DND-41 (cell line): ENCODE data around the gene ZNF468.

Experiments
- ATAC-seq: fragments of 200-7000 bp; cut with Tn5 transposase; 3 replicates; pipeline ENCODE4 v1.9.1; 2021; ENCODE audit warnings: low read depth; ENCODE audit not compliant: insufficient read depth
- DNase-seq: peaks from one replicate; pipeline ENCODE4 v3.0.0-alpha.2; 2020
- H2AFZ ChIP-seq: 2 replicates; pipeline ENCODE4 v1.6.0; 2012; ENCODE audit warnings: low read depth, low read length
- H3K27ac ChIP-seq: 2 replicates; pipeline ENCODE4 v1.5.1; 2012; ENCODE audit warnings: low read length, inconsistent platforms
- H3K27me3 ChIP-seq: fragments of 200-600 bp; sonication (generic); 2 replicates; pipeline ENCODE4 v1.6.0; 2012; ENCODE audit warnings: low read length, mild to moderate bottlenecking, inconsistent platforms; ENCODE audit not compliant: insufficient read depth, poor library complexity
- H3K36me3 ChIP-seq: 2 replicates; pipeline ENCODE4 v1.5.1; 2012; ENCODE audit warnings: low read length, inconsistent platforms; ENCODE audit not compliant: insufficient read depth
- H3K4me1 ChIP-seq: 2 replicates; pipeline ENCODE4 v1.5.1; 2012; ENCODE audit warnings: mild to moderate bottlenecking, low read length; ENCODE audit not compliant: insufficient read depth
- H3K4me2 ChIP-seq: 2 replicates; pipeline ENCODE4 v1.6.0; 2012; ENCODE audit warnings: mild to moderate bottlenecking, moderate library complexity, low read length, inconsistent platforms; ENCODE audit not compliant: insufficient read depth
- H3K4me3 ChIP-seq, 2 experiments: fragments of 200-600 bp in 1 of 2; shearing (Covaris generic) in 1 of 2; 2 replicates each; pipeline ENCODE4 v1.5.1; 2012 to 2016; ENCODE audit warnings: inconsistent platforms in 2 of 2, low read length in 2 of 2, mild to moderate bottlenecking in 2 of 2, low read depth in 1 of 2, moderate library complexity in 1 of 2
- H3K79me2 ChIP-seq: 2 replicates; pipeline ENCODE4 v1.6.0; 2012; ENCODE audit warnings: low read length, inconsistent platforms; ENCODE audit not compliant: insufficient read depth
- H3K9ac ChIP-seq: 2 replicates; pipeline ENCODE4 v1.6.0; 2012; ENCODE audit warnings: low read depth, mild to moderate bottlenecking, inconsistent platforms, low read length, moderate library complexity
- H3K9me3 ChIP-seq: 2 replicates; pipeline ENCODE4 v1.5.1; 2012; ENCODE audit warnings: low read length, moderate library complexity, mild to moderate bottlenecking, inconsistent platforms; ENCODE audit not compliant: insufficient read depth, severe bottlenecking
- H4K20me1 ChIP-seq: 2 replicates; pipeline ENCODE4 v1.6.0; 2012; ENCODE audit warnings: low read length; ENCODE audit not compliant: insufficient read depth
- CTCF ChIP-seq: IDR thresholded peaks from 2 replicates; pipeline ENCODE4 v1.5.1; 2012; ENCODE audit warnings: borderline replicate concordance, low read length, moderate library complexity, mild to moderate bottlenecking; ENCODE audit not compliant: poor library complexity, severe bottlenecking; ENCODE audit errors: extremely low read depth
- EZH2 ChIP-seq: IDR thresholded peaks from 3 replicates; pipeline ENCODE4 v1.6.1; 2012; ENCODE audit warnings: borderline replicate concordance, low read depth, mild to moderate bottlenecking, moderate library complexity, low read length, inconsistent platforms; ENCODE audit not compliant: severe bottlenecking

The ZNF468 gene

GRCh38 chr19:52897138-52897935 lies 39.9 kb upstream of the ZNF468 start, which contains the start of gene ZNF320:
Gene ZNF320 (minus strand): TSS chr19:52897635. CDS start chr19:52890255, 7,380 bp downstream.
- Histone ChIP-seq H4K20me1 (peaks cover 6% of the 10 kb centered on the region; the same call in 1 of the 2 replicates), H3K27ac (peak within 1 kb of the TSS; percentile 93), H2AFZ (peak within 1 kb of the TSS; percentile 94), H3K9ac (peak within 1 kb of the TSS; percentile 77), H3K27me3 (no peaks in the 10 kb centered on the region), H3K4me3 (peak within 1 kb of the TSS; percentile 70 to 75), H3K4me1 (peaks cover 29% of the 10 kb centered on the region), H3K36me3 (peaks cover 17% of the 10 kb centered on the region), H3K79me2 (peaks cover 46% of the 10 kb centered on the region), H3K4me2 (peak within 1 kb of the TSS; percentile 86), H3K9me3 (no peaks in the 10 kb centered on the region)
- TF ChIP-seq EZH2 (no peak), CTCF (no peak)
- ATAC-seq: peak; percentile 99
- peak; percentile 98 for DNase-seq

DNA sequence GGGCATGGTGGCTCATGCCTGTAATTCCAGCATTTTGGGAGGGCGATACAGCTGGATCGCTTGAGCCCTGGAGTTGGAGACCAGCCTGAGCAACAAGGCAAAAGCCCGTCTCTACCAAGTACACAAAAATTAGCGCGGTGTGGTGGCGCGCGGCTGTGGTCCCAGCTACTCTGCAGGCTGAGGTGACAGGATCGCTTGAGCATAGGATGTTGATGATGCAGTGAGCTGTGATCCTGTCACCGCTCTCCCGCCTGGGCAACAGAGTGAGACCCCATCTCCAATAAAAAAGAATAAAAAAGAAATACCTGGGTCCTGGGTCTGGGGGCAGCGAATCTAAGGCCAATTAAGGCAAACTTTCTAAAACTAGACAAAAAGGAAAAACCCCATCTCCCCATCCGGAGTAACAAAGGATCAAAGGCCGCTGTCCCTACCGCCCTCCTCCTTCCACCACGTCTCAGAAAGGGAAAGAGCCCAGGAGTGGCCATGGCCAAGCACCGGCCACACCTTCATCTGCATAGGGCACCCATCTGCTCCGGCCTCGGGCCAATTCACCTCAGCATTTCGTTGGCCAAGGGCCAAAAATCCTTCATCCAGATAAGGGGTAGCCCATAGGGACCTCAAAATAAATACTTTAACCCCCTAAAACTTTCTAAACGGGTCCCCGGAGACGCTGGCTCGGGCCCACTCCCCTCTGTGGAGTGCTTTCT lies 39.2 kb upstream of the ZNF468 start:
- TF ChIP-seq EZH2: no peak
- no peak for TF ChIP-seq CTCF
- no peak for ATAC-seq
- peak; percentile 44 for DNase-seq
- Histone ChIP-seq H3K9me3 (no peaks in the 10 kb centered on the region), H2AFZ (peak overlapping the region; percentile 94), H3K27ac (peak overlapping the region; percentile 93), H3K4me3 (peak overlapping the region; percentile 70 to 75), H3K79me2 (peaks cover 46% of the 10 kb centered on the region), H3K27me3 (no peaks in the 10 kb centered on the region), H3K9ac (peak overlapping the region; percentile 77), H3K36me3 (peaks cover 22% of the 10 kb centered on the region), H3K4me1 (peaks cover 29% of the 10 kb centered on the region), H3K4me2 (peak overlapping the region; percentile 86), H4K20me1 (peaks cover 6% of the 10 kb centered on the region; the same call in 1 of the 2 replicates)

GRCh38 chr19:52891336-52891735 lies 33.9 kb upstream of the ZNF468 start:
- DNase-seq: no peak
- Histone ChIP-seq H3K4me1 (peaks cover 15% of the 10 kb centered on the region), H3K4me2 (no peak overlapping the region), H3K9me3 (no peaks in the 10 kb centered on the region), H4K20me1 (peaks cover 6% of the 10 kb centered on the region; the same call in 1 of the 2 replicates), H3K27ac (no peak overlapping the region), H3K9ac (no peak overlapping the region), H2AFZ (no peak overlapping the region), H3K27me3 (no peaks in the 10 kb centered on the region), H3K4me3 (no peak overlapping the region), H3K79me2 (peaks cover 35% of the 10 kb centered on the region), H3K36me3 (peaks cover 66% of the 10 kb centered on the region)
- TF ChIP-seq CTCF (no peak), EZH2 (no peak)
- ATAC-seq: no peak
